Measurements from ENCODE around the gene WFIKKN2. TPM values are rescaled to one million over a fixed set of nuclear protein-coding genes. Genes with fewer than 3 reads are reported as not detected.
A peak's percentile ranks its signal among the peaks of the same experiment; 100 is the strongest.
"Not testable (repeated sequence)": the region's sequence is repeated elsewhere in the genome, so short reads cannot be mapped to it uniquely, and the experiment has no call there.

WFIKKN2 gene
- total and polyA plus RNA-seq, 4 experiments from 2014 or later: not detected

- H3K27me3 ChIP-seq (ENCODE audit: insufficient read depth, low read length); H3K9me3 Mint-ChIP-seq; H3K4me1 ChIP-seq (ENCODE audit: insufficient read depth, low read length); H3K27me3 Mint-ChIP-seq; DNase-seq; intact Hi-C loops (cut with micrococcal nuclease); H3K27ac ChIP-seq (ENCODE audit: low read depth, low read length); H3K36me3 Mint-ChIP-seq; H3K9me3 ChIP-seq (ENCODE audit: control insufficient read depth in 1 of 2, low read length in 2 of 2); CTCF ChIA-PET (ENCODE audit: partially characterized antibody); POLR2A ChIA-PET (ENCODE audit: partially characterized antibody); H3K36me3 ChIP-seq (ENCODE audit: insufficient read depth, low read length); H3K27ac Mint-ChIP-seq; H3K4me3 Mint-ChIP-seq; H3K4me1 Mint-ChIP-seq; H3K4me3 ChIP-seq (ENCODE audit: low read length in 2 of 2): not testable (repeated sequence)
Observed at GRCh38 chr17:50804749-50805475, 30.5 kb upstream of the WFIKKN2 start.

GRCh38 chr17:50805486-50805885 lies 29.9 kb upstream of the WFIKKN2 start:
- no peak for DNase-seq
- Mint-ChIP-seq H3K4me1 (no peaks in the 10 kb centered on the region), H3K27me3 (no peaks in the 10 kb centered on the region), H3K27ac (no peak overlapping the region), H3K36me3 (no peaks in the 10 kb centered on the region), H3K4me3 (no peak overlapping the region), H3K9me3 (no peaks in the 10 kb centered on the region)
- POLR2A ChIA-PET (ENCODE audit: partially characterized antibody): interaction anchor here (1.0 kb wide), 1 partner anchor 10 kb away, joined by 3 read pairs; no protein-coding TSS in a partner anchor
- H3K9me3 ChIP-seq (ENCODE audit: control insufficient read depth in 1 of 2, low read length in 2 of 2): no peaks in the 10 kb centered on the region
- H3K4me1 ChIP-seq (ENCODE audit: insufficient read depth, low read length): no peaks in the 10 kb centered on the region
- intact Hi-C loops (cut with micrococcal nuclease): no loop called here
- no peaks in the 10 kb centered on the region for H3K27me3 ChIP-seq (ENCODE audit: insufficient read depth, low read length)
- H3K4me3 ChIP-seq (ENCODE audit: low read length in 2 of 2): no peak overlapping the region
- H3K36me3 ChIP-seq (ENCODE audit: insufficient read depth, low read length): no peaks in the 10 kb centered on the region
- H3K27ac ChIP-seq (ENCODE audit: low read depth, low read length): no peak overlapping the region
- CTCF ChIA-PET (ENCODE audit: partially characterized antibody): interaction anchor here (1.2 kb wide), 1 partner anchor 11 kb away, joined by 4 read pairs; no protein-coding TSS in a partner anchor

- H3K4me1 ChIP-seq (ENCODE audit: insufficient read depth, low read length): no peaks in the 10 kb centered on the region
- H3K9me3 Mint-ChIP-seq: no peaks in the 10 kb centered on the region
- intact Hi-C loops (cut with micrococcal nuclease): no loop called here
Observed at GRCh38 chr17:50806141-50806643, 29.2 kb upstream of the WFIKKN2 start.

GRCh38 chr17:50807009-50807408 lies 28.4 kb upstream of the WFIKKN2 start:
- no peak overlapping the region for H3K27ac ChIP-seq (ENCODE audit: low read depth, low read length)
- Mint-ChIP-seq H3K36me3 (no peaks in the 10 kb centered on the region), H3K9me3 (no peaks in the 10 kb centered on the region), H3K27ac (peak overlapping the region in 2 of 7 donors; percentile 3 to 69), H3K4me3 (no peak overlapping the region), H3K27me3 (no peaks in the 10 kb centered on the region), H3K4me1 (no peaks in the 10 kb centered on the region)
- ChIA-PET CTCF (ENCODE audit: partially characterized antibody) (interaction anchor here (1.3 kb wide), 1 partner anchor 10 kb away, joined by 5 read pairs; no protein-coding TSS in a partner anchor), POLR2A (ENCODE audit: partially characterized antibody) (no interaction called here)
- DNase-seq: no peak
- no peaks in the 10 kb centered on the region for H3K36me3 ChIP-seq (ENCODE audit: insufficient read depth, low read length)
- H3K4me1 ChIP-seq (ENCODE audit: insufficient read depth, low read length): no peaks in the 10 kb centered on the region
- intact Hi-C loops (cut with micrococcal nuclease): no loop called here
- H3K9me3 ChIP-seq (ENCODE audit: control insufficient read depth in 1 of 2, low read length in 2 of 2): no peaks in the 10 kb centered on the region
- no peaks in the 10 kb centered on the region for H3K27me3 ChIP-seq (ENCODE audit: insufficient read depth, low read length)
- no peak overlapping the region for H3K4me3 ChIP-seq (ENCODE audit: low read length in 2 of 2)

More at GRCh38 chr17:50806141-50806643, 29.2 kb upstream of the WFIKKN2 start:
- Mint-ChIP-seq H3K4me3 (no peak overlapping the region), H3K27me3 (no peaks in the 10 kb centered on the region), H3K4me1 (no peaks in the 10 kb centered on the region), H3K27ac (no peak overlapping the region), H3K36me3 (no peaks in the 10 kb centered on the region)
- CTCF ChIA-PET (ENCODE audit: partially characterized antibody): interaction anchor here (1.2 kb wide), 1 partner anchor 11 kb away, joined by 4 read pairs; no protein-coding TSS in a partner anchor
- no peak overlapping the region for H3K4me3 ChIP-seq (ENCODE audit: low read length in 2 of 2)
- no peaks in the 10 kb centered on the region for H3K9me3 ChIP-seq (ENCODE audit: control insufficient read depth in 1 of 2, low read length in 2 of 2)
- H3K36me3 ChIP-seq (ENCODE audit: insufficient read depth, low read length): no peaks in the 10 kb centered on the region
- H3K27ac ChIP-seq (ENCODE audit: low read depth, low read length): no peak overlapping the region
- POLR2A ChIA-PET (ENCODE audit: partially characterized antibody): interaction anchor here (1.0 kb wide), 1 partner anchor 10 kb away, joined by 3 read pairs; no protein-coding TSS in a partner anchor
- H3K27me3 ChIP-seq (ENCODE audit: insufficient read depth, low read length): no peaks in the 10 kb centered on the region
- DNase-seq: no peak

GRCh38 chr17:50807675-50808074 lies 27.7 kb upstream of the WFIKKN2 start:
- Histone ChIP-seq H3K36me3 (ENCODE audit: insufficient read depth, low read length) (no peaks in the 10 kb centered on the region), H3K27ac (ENCODE audit: low read depth, low read length) (no peak overlapping the region), H3K9me3 (ENCODE audit: control insufficient read depth in 1 of 2, low read length in 2 of 2) (no peaks in the 10 kb centered on the region), H3K4me3 (ENCODE audit: low read length in 2 of 2) (no peak overlapping the region), H3K4me1 (ENCODE audit: insufficient read depth, low read length) (no peaks in the 10 kb centered on the region), H3K27me3 (ENCODE audit: insufficient read depth, low read length) (no peaks in the 10 kb centered on the region)
- Mint-ChIP-seq H3K4me1 (no peaks in the 10 kb centered on the region), H3K27ac (no peak overlapping the region), H3K4me3 (no peak overlapping the region), H3K36me3 (no peaks in the 10 kb centered on the region), H3K9me3 (no peaks in the 10 kb centered on the region), H3K27me3 (no peaks in the 10 kb centered on the region)
- CTCF ChIA-PET (ENCODE audit: partially characterized antibody): interaction anchor here (1.3 kb wide), 1 partner anchor 10 kb away, joined by 5 read pairs; no protein-coding TSS in a partner anchor
- POLR2A ChIA-PET (ENCODE audit: partially characterized antibody): no interaction called here
- no peak for DNase-seq
- intact Hi-C loops (cut with micrococcal nuclease): no loop called here

- intact Hi-C loops (cut with micrococcal nuclease): no loop called here
- no peaks in the 10 kb centered on the region for H3K9me3 Mint-ChIP-seq
- no peaks in the 10 kb centered on the region for H3K9me3 ChIP-seq (ENCODE audit: control insufficient read depth in 1 of 2, low read length in 2 of 2)
- H3K27me3 Mint-ChIP-seq: no peaks in the 10 kb centered on the region
- no peaks in the 10 kb centered on the region for H3K4me1 Mint-ChIP-seq
- H3K4me3 ChIP-seq (ENCODE audit: low read length in 2 of 2): no peak overlapping the region
- H3K27ac ChIP-seq (ENCODE audit: low read depth, low read length): no peak overlapping the region
- no peak overlapping the region for H3K4me3 Mint-ChIP-seq
- no peak overlapping the region for H3K27ac Mint-ChIP-seq
- no peaks in the 10 kb centered on the region for H3K27me3 ChIP-seq (ENCODE audit: insufficient read depth, low read length)
- ChIA-PET CTCF (ENCODE audit: partially characterized antibody) (no interaction called here), POLR2A (ENCODE audit: partially characterized antibody) (no interaction called here)
- H3K36me3 Mint-ChIP-seq: no peaks in the 10 kb centered on the region
- no peak for DNase-seq
- no peaks in the 10 kb centered on the region for H3K4me1 ChIP-seq (ENCODE audit: insufficient read depth, low read length)
- no peaks in the 10 kb centered on the region for H3K36me3 ChIP-seq (ENCODE audit: insufficient read depth, low read length)
Observed at GRCh38 chr17:50808413-50808812, 27.0 kb upstream of the WFIKKN2 start.

GRCh38 chr17:50808888-50809287 lies 26.5 kb upstream of the WFIKKN2 start:
- H3K4me3 Mint-ChIP-seq: no peak overlapping the region
- intact Hi-C loops (cut with micrococcal nuclease): no loop called here

More at GRCh38 chr17:50808888-50809287, 26.5 kb upstream of the WFIKKN2 start:
- Histone ChIP-seq H3K27me3 (ENCODE audit: insufficient read depth, low read length) (no peaks in the 10 kb centered on the region), H3K4me3 (ENCODE audit: low read length in 2 of 2) (no peak overlapping the region), H3K27ac (ENCODE audit: low read depth, low read length) (no peak overlapping the region), H3K36me3 (ENCODE audit: insufficient read depth, low read length) (no peaks in the 10 kb centered on the region), H3K4me1 (ENCODE audit: insufficient read depth, low read length) (no peaks in the 10 kb centered on the region), H3K9me3 (ENCODE audit: control insufficient read depth in 1 of 2, low read length in 2 of 2) (no peaks in the 10 kb centered on the region)
- Mint-ChIP-seq H3K36me3 (no peaks in the 10 kb centered on the region), H3K9me3 (no peaks in the 10 kb centered on the region), H3K27ac (peak overlapping the region in 1 of 7 donors; percentile 26), H3K27me3 (no peaks in the 10 kb centered on the region), H3K4me1 (no peaks in the 10 kb centered on the region)
- ChIA-PET CTCF (ENCODE audit: partially characterized antibody) (no interaction called here), POLR2A (ENCODE audit: partially characterized antibody) (no interaction called here)
- DNase-seq: no peak
